ENCODE results near the gene SHH. TPM values are rescaled to one million over a fixed set of nuclear protein-coding genes. Genes with fewer than 3 reads are reported as not detected.

The SHH gene
- total and polyA plus RNA-seq, 2 of the 13 experiments (the other 11 are each of a cell fraction or from before 2014, with no cell fraction given), result 1.9 to 3.4 TPM

- TF ChIP-seq ZBTB44 (CRISPR knock-in tag; IDR thresholded peaks at IDR 0.05) (no peak), ZNF34 (CRISPR knock-in tag; IDR thresholded peaks at IDR 0.05; ENCODE audit: borderline replicate concordance) (no peak), MTF1 (CRISPR knock-in tag; IDR thresholded peaks at IDR 0.05) (no peak), ZNF646 (CRISPR knock-in tag; IDR thresholded peaks at IDR 0.05) (no peak), MIER3 (CRISPR knock-in tag; IDR thresholded peaks at IDR 0.05; ENCODE audit: borderline replicate concordance) (no peak), E2F1 (CRISPR knock-in tag; IDR thresholded peaks at IDR 0.05) (no peak), MED8 (CRISPR knock-in tag; IDR thresholded peaks at IDR 0.05; ENCODE audit: insufficient replicate concordance) (no peak), SIX1 (CRISPR knock-in tag; IDR thresholded peaks at IDR 0.05; ENCODE audit: borderline replicate concordance) (no peak), ARID2 (CRISPR knock-in tag; IDR thresholded peaks at IDR 0.05; ENCODE audit: borderline replicate concordance) (no peak), HNRNPK (IDR thresholded peaks at IDR 0.05; ENCODE audit: low read depth, low read length, poor library complexity, severe bottlenecking) (peak; percentile 34), AHDC1 (CRISPR knock-in tag; IDR thresholded peaks at IDR 0.05; ENCODE audit: borderline replicate concordance) (no peak)
These were observed 3.3 kb upstream of the SHH start (continued) for GRCh38 chr7:155815332-155816191.

Data from HepG2 (cell line).